HuH-7 (cell line): ENCODE measurements around the gene VPS18.

Experiments
- DNase-seq: peaks from one replicate; pipeline ENCODE4 v3.0.0; 2011; ENCODE audit warnings: low spot score

The VPS18 gene

DNA sequence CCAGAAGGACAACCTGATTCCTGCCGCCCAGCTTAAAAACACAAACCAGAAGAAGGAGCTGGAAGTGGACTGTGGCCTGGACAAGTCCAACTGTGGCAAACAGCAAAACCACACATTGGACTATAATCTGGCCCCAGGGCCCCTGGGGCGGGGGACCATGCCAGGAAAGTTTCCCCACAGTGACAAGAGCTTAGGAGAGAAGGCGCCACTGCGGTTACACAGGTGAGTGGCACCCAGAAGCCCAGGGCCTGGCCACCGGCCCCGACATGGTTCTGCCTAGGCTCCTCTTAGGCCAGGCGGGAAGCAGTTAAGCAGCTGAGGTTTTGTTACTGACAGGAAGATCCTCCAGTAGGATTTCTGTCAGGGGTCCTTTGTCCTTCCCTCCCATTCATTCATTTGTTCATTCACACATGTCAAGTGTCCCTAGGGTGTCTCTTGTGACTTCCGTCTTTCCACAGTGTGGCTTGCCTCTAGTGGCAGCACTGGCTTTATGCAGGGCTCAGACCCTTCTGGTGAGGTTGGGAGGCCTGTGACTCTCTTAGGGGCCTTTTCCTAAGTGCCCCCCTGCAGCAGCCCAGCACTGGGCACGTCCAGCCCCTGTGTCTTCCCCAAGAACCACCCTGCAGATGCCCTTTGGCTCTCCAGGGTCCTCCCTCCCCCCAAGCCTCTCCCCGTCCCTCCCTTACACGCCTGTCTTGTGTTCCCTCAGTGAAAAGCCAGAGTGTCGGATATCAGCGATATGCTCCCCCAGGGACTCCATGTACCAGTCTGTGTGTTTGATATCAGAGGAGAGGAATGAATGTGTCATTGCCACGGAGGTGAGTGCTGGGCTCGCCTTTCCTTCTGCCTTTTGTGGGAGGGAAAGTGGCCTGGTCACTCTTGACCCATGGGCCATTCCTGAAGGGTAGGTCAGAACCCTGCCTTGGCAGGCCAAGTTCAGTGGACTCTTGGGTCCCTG is 42.7 kb downstream of the VPS18 start:
- no peak for DNase-seq

DNA sequence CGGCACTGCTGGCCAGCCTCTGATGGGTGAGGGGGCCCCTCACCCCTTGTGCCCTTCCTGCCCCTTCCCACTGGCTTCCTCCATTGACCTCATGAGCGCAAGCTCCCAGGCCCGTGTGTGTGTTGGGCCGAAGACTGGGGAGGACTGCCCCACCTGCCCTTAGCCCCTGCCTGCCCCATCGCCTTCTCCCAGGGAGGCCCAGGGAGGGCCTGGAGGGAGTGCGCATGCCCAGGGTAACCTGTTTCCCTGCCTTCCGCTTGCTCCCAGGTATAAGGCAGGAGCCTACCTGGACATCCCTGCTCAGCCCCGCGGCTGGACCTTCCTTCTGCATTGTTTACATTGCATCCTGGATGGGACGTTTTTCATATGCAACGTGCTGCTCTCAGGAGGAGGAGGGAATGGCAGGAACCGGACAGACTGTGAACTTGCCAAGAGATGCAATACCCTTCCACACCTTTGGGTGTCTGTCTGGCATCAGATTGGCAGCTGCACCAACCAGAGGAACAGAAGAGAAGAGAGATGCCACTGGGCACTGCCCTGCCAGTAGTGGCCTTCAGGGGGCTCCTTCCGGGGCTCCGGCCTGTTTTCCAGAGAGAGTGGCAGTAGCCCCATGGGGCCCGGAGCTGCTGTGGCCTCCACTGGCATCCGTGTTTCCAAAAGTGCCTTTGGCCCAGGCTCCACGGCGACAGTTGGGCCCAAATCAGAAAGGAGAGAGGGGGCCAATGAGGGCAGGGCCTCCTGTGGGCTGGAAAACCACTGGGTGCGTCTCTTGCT is 43.7 kb downstream of the VPS18 start:
- DNase-seq = no peak

DNA sequence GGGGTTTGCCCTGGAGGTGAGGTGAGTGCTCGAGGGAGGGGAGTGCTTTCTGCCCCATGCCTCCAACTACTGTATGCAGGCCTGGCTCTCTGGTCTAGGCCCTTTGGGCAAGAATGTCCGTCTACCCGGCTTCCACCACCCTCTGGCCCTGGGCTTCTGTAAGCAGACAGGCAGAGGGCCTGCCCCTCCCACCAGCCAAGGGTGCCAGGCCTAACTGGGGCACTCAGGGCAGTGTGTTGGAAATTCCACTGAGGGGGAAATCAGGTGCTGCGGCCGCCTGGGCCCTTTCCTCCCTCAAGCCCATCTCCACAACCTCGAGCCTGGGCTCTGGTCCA is 44.3 kb downstream of the VPS18 start:
- DNase-seq = no peak

DNA sequence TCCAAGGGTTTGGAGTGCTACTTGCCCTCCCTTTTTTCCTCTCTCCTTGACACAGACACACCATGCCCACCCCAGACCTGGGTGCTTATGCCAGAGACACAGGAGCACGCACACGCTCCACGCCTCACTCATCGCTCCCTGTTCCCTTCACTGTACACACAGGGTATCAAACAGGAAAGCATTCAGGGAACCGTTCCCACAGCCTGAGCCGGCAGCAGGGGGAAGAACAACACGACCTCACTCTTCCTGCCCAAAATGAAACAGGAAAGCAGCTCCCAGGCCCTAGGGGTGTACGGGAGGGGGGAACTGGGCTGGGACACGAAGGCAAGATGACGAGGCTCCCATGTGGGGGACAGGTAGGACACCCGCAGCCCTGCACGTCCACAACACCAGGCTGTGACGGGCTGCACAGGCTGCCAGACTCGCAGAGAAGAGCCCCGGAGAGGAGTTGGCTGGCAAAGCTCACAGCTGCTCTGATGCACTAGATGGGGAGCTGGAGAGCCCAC is 46.1 kb downstream of the VPS18 start:
- no peak for DNase-seq

DNA sequence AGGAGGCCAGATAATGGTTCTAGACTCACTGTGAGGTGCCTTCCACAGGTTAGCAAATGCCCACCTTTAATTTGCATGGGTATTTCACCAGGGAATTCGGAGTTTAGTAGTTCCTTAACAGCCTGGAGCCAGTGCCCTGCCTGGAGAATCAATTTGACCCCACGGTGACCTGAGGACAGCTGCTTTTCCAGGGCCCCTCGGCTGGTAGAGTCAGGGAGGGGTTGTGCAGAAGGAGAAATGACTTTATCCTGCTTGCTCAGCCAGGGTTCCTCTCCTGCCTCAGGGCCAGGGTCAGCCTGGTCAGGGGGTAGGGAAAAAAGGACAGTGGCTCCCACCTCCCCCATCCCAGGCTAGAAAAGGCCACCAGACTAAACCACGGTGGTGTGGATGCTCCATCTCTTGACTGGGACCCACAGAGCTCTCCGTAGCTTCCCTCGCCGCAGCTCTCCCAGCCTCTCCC is 46.8 kb downstream of the VPS18 start:
- no peak for DNase-seq

DNA sequence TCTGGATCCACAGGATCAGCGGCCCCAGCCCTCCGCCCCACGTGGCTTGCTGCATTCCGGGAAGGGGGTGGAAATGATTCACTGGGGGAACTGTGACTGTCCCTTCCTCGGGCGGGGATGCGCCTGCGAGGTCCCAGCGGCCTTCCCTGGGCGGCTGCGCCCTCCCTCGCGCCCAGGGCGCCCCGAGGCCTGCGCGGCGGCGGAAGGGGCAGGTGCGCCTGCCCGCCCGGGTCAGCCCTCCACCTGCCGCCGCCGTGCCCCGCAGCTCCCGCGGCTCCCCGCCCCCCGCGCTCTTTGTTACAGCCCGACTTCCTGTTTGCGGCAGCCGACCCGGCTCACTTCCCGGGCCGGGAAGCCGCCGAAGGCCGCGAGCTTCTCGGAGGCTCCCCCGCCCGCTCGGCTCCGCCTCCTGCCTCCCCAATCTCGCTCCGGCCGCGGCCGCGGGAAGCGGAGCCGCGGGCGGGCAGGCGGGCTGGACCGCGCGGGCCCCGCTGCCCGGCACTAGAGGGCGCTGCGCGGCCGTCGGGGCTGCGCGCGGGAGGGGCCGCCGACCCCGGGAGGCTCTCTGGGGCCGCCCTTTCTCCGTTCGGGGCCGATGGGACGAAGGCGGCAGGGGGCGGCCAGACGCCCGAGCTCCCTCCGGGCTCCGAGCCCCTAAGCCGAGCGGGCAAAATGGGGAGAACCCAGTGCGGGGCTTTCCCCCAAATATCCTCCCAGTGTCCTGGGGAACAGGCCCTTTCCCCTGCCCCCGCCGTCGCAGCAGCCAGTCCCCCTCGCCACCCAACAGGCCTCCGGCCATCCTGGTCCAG is 47.5 kb downstream of the VPS18 start:
- DNase-seq = peak; percentile 77

DNA sequence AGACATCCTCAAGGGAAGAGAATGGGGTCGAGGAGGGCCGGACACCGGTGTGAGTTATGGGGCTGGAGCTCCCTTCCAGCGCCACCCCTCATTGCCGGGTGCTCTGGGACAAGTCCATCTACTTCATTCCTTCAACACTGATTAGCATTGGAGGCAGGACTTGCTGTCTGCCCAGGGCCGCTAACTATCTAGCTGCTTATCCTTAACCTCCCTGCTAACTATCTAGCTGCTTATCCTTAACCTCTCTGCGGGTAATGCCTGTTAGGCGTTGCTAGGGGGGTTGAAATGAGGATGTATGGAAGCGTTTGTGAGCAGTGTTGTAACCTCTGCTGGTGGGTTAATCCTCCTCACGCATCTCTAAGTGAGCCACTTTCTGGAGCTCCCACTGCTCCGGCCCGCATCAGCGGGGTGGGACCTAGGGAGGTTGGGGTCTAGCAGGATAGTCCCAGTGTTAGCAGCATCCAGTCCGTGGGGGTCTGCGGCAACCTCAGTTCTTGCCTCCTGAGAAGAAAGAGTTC is 48.1 kb downstream of the VPS18 start:
- no peak for DNase-seq

DNA sequence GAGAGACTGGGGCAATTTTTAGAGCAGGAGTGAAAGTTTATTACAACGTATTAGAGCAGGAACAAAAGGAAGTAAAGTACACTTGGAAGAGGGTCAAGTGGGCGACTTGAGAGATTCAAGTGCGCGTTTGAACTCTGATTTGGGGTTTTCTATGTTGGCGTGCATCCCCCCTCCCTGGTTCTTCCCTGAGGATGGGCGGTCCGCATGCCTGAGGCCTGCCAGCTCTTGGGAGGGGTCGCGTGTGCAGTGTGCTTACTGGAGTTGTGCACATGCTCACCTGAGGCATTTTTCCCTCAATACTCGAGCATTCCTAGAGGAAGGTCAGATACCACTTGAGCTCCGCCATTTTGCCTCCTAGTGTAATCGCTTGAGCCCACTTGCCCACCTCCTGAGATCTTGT is 48.6 kb downstream of the VPS18 start:
- DNase-seq = no peak

DNA sequence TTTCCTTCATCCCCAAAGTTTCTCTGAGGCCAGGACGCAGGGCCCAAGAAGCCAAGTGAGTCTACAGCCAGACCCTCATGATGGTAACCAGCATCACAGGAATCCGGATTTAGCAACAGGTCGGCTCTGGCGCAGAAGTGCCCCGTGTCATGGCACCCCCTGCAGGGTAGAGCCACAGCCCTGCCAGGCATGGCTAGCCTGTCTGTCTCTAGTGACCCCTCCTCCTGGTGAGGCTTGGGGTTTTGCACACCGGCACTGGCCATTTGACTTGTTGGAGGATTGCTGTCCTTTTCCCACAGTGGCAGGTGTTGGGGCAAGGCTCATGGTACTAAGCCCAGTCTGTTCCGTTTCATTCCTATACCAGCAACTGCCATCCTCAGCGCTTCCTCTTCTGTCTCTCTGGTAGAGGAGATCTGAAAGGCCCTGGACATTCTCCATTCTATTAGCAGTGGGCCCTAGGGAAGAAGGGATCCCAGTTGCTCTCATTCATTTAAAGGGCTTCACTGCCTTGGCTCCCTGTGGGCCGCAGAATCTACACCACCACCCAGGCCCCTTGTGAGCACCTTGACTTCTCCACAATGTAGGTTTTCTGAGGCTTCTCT is 49.6 kb downstream of the VPS18 start:
- DNase-seq = no peak

DNA sequence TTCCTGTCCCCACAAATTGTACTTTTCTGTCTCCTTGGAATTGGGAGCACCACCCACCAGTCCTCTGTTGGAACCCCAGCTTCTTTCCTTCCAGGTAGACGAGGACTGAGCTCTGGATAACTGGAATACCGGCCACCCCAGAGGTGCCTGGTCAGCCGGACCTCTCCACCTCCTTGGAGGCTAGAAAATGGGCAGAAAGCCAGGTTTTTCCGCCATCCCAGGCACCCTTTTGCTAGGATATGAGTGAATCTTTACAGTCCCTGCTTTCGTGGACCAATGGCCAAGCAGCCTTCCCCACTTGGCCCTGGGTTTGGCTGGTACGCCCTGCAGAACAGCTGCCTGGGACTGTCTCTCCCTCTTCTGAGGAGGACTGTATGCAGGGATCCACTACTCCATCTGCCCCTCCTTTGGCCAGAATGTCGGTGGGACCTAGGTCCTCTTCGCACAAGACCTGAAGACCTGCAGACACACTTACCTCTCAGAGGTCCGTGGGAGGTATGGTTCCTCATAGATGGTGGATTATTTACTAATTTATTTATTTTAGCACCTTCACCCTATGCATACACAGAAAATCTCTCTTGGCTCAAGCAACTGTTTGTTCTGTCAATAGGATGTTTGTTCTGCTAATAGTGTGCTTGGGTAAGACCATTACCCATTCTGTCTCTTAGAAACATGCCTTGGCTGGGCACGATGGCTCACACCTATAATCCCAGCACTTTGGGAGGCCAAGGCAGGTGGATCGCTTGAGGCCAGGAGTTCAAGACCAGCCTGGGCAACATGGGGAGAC is 50.5 kb downstream of the VPS18 start:
- DNase-seq = no peak

DNA sequence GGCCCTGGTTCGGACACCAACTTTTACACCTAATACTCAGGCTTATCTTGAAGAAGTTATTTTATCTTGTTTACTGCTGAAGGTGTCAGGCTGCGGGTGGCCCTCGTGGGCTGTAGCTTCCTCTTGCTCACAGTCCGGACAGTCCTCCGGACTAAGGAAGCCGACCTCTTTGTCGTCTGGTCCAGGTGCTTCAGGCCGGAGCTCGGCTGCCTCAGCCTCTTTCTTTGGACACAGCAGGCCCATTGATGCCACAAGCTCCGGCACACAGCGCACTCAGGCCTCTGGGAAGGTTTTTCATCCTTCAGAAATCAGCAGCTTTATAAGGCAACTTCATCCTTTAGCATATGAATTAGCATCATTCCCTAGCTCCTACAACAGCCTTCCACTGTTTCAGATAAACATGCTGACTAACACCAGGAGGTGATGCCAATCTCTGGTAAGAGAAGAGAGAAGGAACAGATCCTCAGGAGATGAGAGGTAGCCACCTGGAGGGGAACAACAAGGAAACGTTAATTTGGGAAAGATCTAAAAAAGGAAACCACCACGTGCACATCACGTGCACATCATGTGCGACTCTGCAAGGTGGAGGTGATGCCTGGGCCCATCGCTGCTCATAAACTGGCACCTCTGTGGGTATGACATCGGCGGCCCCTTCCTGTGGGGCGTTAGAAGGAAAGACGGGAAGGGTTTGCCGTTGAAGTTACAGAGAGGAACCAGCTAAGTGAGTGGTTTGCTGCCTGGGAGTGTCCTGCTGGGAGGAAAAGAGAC is 54.6 kb downstream of the VPS18 start:
- no peak for DNase-seq

DNA sequence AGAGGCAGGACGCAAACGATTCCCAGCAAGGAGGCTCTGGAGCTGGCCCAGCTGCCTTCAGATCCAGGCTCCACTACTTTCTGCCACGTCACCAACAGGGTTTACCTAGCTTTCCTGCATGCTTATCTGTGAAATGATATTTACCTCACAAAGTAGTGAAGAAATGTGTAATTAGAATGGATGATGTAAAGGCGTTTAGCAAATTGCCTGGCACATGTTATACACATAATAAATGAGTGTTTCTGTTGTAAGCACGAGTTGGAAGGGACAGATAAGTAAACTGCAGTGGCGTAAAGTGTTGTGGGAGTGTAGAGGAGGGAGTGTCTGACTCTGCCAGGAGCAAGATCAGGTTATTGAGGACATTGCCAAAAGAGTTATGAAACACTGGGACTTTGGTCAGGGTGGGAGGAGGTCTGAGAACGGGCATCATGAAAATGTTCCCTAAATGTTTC is 55.5 kb downstream of the VPS18 start:
- no peak for DNase-seq

DNA sequence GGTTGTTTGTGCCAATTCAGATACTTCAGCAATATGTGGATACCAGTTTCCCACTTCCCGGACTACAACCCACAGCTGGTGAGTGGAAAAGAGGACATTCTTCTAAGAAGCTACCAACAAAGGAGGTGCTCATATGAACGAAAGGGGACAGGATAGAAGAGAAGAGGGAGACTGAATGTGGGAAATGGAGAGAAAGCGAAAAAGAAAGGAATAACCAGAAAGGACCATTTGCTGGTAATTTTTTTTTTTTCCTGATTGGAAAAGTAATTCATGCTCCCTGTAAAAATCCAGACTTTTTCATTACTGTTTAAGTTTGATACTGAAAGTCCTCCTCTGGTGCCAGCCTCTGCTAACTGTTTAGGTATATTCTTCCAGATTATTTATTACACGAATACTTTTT is 57.5 kb downstream of the VPS18 start:
- no peak for DNase-seq

DNA sequence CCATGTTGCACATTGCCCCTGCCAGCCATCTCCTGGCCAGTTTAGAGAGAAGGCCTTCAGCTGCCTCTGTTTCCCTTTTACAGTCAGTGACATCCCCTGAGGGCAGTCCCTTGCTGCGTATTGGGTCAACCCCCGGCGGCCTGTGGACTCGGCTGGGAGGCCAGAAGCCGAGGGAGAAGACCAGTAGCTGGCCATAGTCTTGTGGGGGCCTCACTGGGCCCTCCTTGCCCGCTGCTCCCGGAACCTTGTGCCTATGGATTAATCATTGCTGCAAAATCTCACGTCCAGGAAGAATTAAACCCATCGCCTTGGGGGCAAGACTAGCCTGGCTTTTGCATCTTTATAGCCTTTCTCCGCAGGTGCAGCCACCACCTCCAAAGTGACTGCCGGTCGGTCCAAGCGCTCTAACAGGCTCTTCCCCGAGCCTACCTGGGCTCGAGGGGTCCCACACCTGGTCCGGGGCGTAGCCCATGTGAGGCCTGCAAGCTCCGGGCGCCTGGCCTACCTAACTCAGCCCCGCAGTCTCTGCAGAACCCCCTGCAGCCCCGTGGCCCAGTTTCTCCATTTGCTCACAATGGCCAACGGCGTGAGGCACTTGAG is 58.2 kb downstream of the VPS18 start:
- DNase-seq = no peak

DNA sequence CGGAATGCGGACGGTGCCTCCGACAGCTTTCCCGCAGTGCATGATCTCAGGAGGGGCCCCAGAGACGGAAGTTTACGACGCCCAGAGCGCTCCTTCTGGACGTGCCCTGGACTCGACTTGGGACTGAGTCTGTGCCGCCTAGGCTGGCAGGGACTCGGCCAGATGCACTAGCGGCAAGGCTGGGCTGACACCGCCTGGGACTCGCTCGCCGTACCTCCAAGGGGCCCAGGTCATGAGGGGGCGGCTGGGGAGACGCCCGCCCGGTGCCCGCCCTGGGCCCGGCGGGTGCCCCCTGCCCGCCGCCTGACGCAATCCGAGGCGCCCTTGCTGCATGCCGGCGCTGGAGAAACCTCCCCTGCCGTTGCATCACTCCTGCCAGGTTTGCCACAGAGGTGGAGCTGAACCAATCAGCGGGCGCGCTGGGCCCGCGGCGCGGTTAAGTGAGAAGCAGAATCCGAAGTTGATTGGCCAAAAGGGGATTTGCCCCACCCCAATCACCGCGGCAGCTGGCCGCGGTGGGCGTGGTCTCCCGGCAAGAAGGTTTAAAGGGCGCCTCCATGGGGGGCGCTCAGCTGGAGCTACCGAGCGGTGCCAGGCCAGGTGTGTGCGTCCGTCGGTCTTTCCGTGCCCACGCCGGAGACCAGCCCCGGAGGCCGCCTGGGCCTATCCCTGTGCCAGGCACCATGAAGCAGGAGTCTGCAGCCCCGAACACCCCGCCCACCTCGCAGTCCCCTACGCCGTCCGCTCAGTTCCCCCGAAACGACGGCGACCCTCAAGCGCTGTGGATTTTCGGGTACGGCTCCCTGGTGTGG is 58.9 kb downstream of the VPS18 start, which contains the start of gene CHAC1:
TSS of gene CHAC1 (plus strand) at position 571 of the 812 bp plus-strand sequence. CDS start at position 684, 113 bp downstream.
- DNase-seq = peak; percentile 100
